MCF 10A (cell line): Measurements from ENCODE around the gene EPO. TPM values are rescaled to one million over a fixed set of nuclear protein-coding genes. Genes with fewer than 3 reads are reported as not detected.

Source experiments
- BruUV-seq: library from RNA; stranded (reverse); fragments of 400-500 nt; replicated peaks from 2 replicates; lab custom pipeline; 2021; lab: Mats Ljungman, UMichigan
- CTCF ChIA-PET: fragments of 300-600 bp; sonication (Branson Sonifier 250); formaldehyde crosslinking; extraction: SDS; loops from one replicate; lab custom pipeline; 2021; ENCODE audit warnings: antibody characterized with exemption, inconsistent platforms; lab: Yijun Ruan, JAX
- POLR2A ChIA-PET: fragments of 300-600, 350-650 bp; sonication (Branson Sonifier 250); formaldehyde crosslinking; extraction: SDS; loops from one replicate; lab custom pipeline; 2020; ENCODE audit warnings: antibody characterized with exemption, inconsistent platforms; lab: Yijun Ruan, JAX
- DNase-seq: peaks from one replicate; pipeline ENCODE4 v3.0.0-alpha.2; 2018; ENCODE audit not compliant: unreplicated experiment
- H3K27ac Mint-ChIP-seq: one replicate; pipeline ENCODE4 v1.8.0; 2022; ENCODE audit warnings: mild to moderate bottlenecking, low read depth, mixed read lengths; ENCODE audit not compliant: unreplicated experiment
- H3K27me3 Mint-ChIP-seq: one replicate; pipeline ENCODE4 v1.8.0; 2022; ENCODE audit warnings: mixed read lengths; ENCODE audit not compliant: insufficient read depth, unreplicated experiment
- H3K36me3 Mint-ChIP-seq: one replicate; pipeline ENCODE4 v1.8.0; 2022; ENCODE audit warnings: mild to moderate bottlenecking, moderate library complexity, mixed read lengths; ENCODE audit not compliant: insufficient read depth, unreplicated experiment
- H3K4me1 Mint-ChIP-seq: one replicate; pipeline ENCODE4 v1.8.0; 2022; ENCODE audit warnings: mixed read lengths; ENCODE audit not compliant: insufficient read depth, unreplicated experiment
- H3K4me3 Mint-ChIP-seq: one replicate; pipeline ENCODE4 v1.8.0; 2022; ENCODE audit warnings: mild to moderate bottlenecking, moderate library complexity, mixed read lengths; ENCODE audit not compliant: unreplicated experiment
- H3K9me3 Mint-ChIP-seq: one replicate; pipeline ENCODE4 v1.8.0; 2022; ENCODE audit warnings: mixed read lengths; ENCODE audit not compliant: unreplicated experiment
- CTCF ChIP-seq: fragments of 200-600 bp; IDR thresholded peaks from one replicate; pipeline ENCODE4 v1.8.0; 2022; ENCODE audit warnings: antibody characterized with exemption, mild to moderate bottlenecking; ENCODE audit not compliant: unreplicated experiment
- intact Hi-C: fragments of 100-400 bp; cut with micrococcal nuclease; formaldehyde crosslinking; loops from 2 replicates; pipeline ENCODE4 v1.14.1; 2022
- total RNA-seq: library from RNA; stranded (reverse); gene quantifications from 2 replicates; pipeline ENCODE4 v1.2.3, GENCODE V29; 2022

The EPO gene
- total RNA-seq, 1 experiment from 2014 or later: not detected

- peaks cover 19% of the 10 kb centered on the region for H3K4me1 Mint-ChIP-seq
- H3K27me3 Mint-ChIP-seq: no peaks in the 10 kb centered on the region
- DNase-seq: no peak
- no peak for TF ChIP-seq CTCF
- peaks cover 22% of the 10 kb centered on the region for H3K36me3 Mint-ChIP-seq
- CTCF ChIA-PET: interaction anchor here (0.6 to 7.2 kb wide), 19 partner anchors 12 to 551 kb away, joined by 3 to 103 read pairs (median 4); partner anchors contain the start of genes FBXO24, MOSPD3, POP7 and SLC12A9
- H3K27ac Mint-ChIP-seq: peak overlapping the region; percentile 92
- H3K9me3 Mint-ChIP-seq: no peaks in the 10 kb centered on the region
- intact Hi-C loops: loop anchor here (5.0 kb wide), 2 partner anchors 91 to 226 kb away; partner anchors contain the start of gene PCOLCE
- no TSS peak for BruUV-seq
- POLR2A ChIA-PET: interaction anchor here (1.1 to 7.6 kb wide), 7 partner anchors 12 to 159 kb away, joined by 3 to 57 read pairs (median 24); partner anchors contain the start of genes FBXO24, GNB2, LRCH4 and MOSPD3
- peak overlapping the region; percentile 93 for H3K4me3 Mint-ChIP-seq
Observed at GRCh38 chr7:100693312-100694097, 26.8 kb upstream of the EPO start.

GRCh38 chr7:100694098-100694745, 26.0 kb upstream of the EPO start, which contains the start of gene GIGYF1:
Gene GIGYF1 (minus strand): TSS chr7:100694250. CDS start chr7:100688238, 6,012 bp downstream.
- POLR2A ChIA-PET: interaction anchor here (0.5 to 7.6 kb wide), 7 partner anchors 12 to 727 kb away, joined by 3 to 57 read pairs (median 24); partner anchors contain the start of genes FBXO24, GNB2, LRCH4 and POP7
- CTCF ChIA-PET: interaction anchor here (0.7 to 7.2 kb wide), 3 partner anchors 11 to 133 kb away, joined by 3 to 94 read pairs (median 3); partner anchors contain the start of genes EPHB4 and POP7
- H3K9me3 Mint-ChIP-seq: no peaks in the 10 kb centered on the region
- H3K27me3 Mint-ChIP-seq: no peaks in the 10 kb centered on the region
- peak; percentile 47 for DNase-seq
- intact Hi-C loops: loop anchor here (5.0 kb wide), 2 partner anchors 92 to 227 kb away; partner anchors contain the start of gene PCOLCE
- no TSS peak for BruUV-seq
- peaks cover 15% of the 10 kb centered on the region for H3K36me3 Mint-ChIP-seq
- peak within 1 kb of the TSS; percentile 92 for H3K27ac Mint-ChIP-seq
- peak within 1 kb of the TSS; percentile 93 for H3K4me3 Mint-ChIP-seq
- TF ChIP-seq CTCF: no peak
- peaks cover 19% of the 10 kb centered on the region for H3K4me1 Mint-ChIP-seq

GRCh38 chr7:100696123-100696521, 24.1 kb upstream of the EPO start:
- intact Hi-C loops: no loop called here
- no peak overlapping the region for H3K27ac Mint-ChIP-seq
- no peak for TF ChIP-seq CTCF
- H3K36me3 Mint-ChIP-seq: peaks cover 7% of the 10 kb centered on the region
- ChIA-PET POLR2A (interaction anchor here (0.7 to 7.6 kb wide), 4 partner anchors 10 to 145 kb away, joined by 3 to 57 read pairs (median 20); partner anchors contain the start of genes EPHB4, FBXO24, LRCH4 and POP7), CTCF (interaction anchor here (0.6 to 7.2 kb wide), 3 partner anchors 9 to 159 kb away, joined by 3 to 94 read pairs (median 4); partner anchors contain the start of gene POP7)
- no peak overlapping the region for H3K4me3 Mint-ChIP-seq
- no TSS peak for BruUV-seq
- peaks cover 6% of the 10 kb centered on the region for H3K27me3 Mint-ChIP-seq
- no peak for DNase-seq
- H3K4me1 Mint-ChIP-seq: peaks cover 19% of the 10 kb centered on the region
- H3K9me3 Mint-ChIP-seq: no peaks in the 10 kb centered on the region
